Activated gamma-delta T cell treated with Interleukin-2 at 50 U/mL for 16 hours (primary cell): ENCODE data around the gene IP6K3.

Experiments
- DNase-seq: peaks from one replicate; pipeline ENCODE4 v3.0.0-alpha.2; 2020

The IP6K3 gene

GRCh38 chr6:33702345-33702977 lies 44.2 kb downstream of the IP6K3 start:
- no peak for DNase-seq

- peak; percentile 66 for DNase-seq
Measured at GRCh38 chr6:33700391-33701050, 46.2 kb downstream of the IP6K3 start.

- no peak for DNase-seq
Measured at GRCh38 chr6:33699739-33700138, 47.0 kb downstream of the IP6K3 start.

GRCh38 chr6:33699131-33699530 lies 47.6 kb downstream of the IP6K3 start:
- DNase-seq = no peak

- DNase-seq = no peak
Measured at GRCh38 chr6:33698494-33698893, 48.2 kb downstream of the IP6K3 start.

DNA sequence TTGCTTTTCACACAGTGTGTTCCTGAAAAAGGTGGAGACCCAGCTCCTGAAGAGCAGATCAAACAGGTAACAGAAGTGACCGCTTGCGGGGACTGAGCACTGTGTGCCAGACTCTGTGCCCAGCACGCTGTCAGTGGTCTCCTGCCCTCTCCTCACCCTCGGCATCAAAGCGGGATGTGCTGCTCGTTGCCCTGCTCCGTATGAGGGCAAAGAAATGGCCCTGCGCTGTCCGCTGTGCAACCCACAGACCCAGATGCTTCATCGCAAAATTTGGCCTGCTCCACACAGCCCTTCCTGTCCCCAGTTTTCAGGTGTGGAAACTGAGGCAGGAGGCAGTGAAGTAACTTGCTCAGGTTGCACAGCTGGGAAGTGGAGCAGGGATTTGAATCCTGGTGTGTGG lies 48.9 kb downstream of the IP6K3 start:
- DNase-seq = no peak

GRCh38 chr6:33696548-33697518 lies 49.9 kb downstream of the IP6K3 start:
- DNase-seq = peak; percentile 34

DNA sequence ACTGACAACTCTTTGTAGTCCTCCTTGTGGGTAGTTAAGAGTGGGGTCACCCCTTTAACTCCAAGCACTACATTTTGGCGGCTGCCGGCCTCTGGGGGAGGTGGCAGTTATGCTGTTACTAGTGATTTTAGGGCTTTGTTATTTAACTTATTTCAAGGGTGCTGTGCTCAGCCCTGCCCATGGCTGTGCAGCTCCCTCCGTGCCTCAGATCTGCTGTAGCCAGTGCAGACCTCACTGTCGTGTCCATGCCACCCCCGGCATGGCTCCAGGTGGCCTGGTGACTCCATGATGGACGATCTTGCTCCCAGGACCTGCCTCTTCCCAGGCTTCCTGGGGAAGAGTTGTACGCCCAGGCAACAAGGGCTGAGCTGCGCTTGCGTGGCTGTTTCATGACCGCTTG lies 50.6 kb downstream of the IP6K3 start:
- DNase-seq = no peak

DNA sequence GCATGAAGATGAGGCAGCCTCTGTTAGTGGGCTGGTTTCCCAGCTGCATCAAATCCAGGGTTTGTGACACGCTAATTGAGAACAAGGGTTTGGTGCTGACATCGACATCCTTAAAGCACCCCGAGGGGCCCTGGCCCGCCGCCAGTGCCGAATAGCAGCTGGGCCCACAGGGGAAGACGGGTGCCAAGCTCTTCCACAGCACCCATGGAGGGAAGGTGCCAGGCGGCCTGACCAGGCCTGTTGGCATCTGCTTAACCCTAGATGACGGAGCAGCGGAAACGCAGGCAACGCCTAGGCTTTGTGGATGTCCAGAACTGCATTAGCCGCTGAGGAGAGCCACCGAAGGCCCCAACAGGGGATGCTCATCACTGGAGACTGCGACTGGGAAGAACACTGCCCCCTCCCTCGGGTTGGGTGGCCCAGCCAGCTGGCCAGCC lies 51.2 kb downstream of the IP6K3 start:
- DNase-seq = no peak

- no peak for DNase-seq
Measured at GRCh38 chr6:33694977-33695376, 51.7 kb downstream of the IP6K3 start.

DNA sequence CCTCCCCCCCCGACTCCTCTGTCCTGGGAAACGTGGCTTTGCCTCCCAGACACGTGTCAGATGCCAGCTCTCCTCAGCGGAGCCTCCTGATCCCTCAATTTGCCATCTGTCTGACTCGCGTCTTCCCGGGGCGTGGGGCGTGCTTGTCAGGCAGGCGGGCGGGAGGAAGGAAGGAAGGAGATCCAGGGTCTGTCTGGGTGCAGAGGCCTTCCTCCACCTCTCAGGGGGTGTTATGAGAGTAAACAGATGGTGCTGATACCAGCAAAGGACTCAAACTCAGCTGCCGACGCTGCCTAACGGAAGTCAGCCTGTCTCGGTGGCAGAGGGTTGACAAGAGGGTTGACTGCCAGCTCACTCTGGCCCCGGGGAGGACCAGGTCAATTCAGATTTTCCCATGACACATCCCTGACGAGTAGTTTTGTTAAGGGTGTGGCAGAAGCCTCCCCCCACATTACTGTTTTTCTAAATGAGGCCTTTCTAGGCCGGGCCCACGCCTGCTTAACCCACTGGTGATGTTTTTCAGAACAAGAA lies 52.2 kb downstream of the IP6K3 start:
- peak; percentile 64 for DNase-seq

DNA sequence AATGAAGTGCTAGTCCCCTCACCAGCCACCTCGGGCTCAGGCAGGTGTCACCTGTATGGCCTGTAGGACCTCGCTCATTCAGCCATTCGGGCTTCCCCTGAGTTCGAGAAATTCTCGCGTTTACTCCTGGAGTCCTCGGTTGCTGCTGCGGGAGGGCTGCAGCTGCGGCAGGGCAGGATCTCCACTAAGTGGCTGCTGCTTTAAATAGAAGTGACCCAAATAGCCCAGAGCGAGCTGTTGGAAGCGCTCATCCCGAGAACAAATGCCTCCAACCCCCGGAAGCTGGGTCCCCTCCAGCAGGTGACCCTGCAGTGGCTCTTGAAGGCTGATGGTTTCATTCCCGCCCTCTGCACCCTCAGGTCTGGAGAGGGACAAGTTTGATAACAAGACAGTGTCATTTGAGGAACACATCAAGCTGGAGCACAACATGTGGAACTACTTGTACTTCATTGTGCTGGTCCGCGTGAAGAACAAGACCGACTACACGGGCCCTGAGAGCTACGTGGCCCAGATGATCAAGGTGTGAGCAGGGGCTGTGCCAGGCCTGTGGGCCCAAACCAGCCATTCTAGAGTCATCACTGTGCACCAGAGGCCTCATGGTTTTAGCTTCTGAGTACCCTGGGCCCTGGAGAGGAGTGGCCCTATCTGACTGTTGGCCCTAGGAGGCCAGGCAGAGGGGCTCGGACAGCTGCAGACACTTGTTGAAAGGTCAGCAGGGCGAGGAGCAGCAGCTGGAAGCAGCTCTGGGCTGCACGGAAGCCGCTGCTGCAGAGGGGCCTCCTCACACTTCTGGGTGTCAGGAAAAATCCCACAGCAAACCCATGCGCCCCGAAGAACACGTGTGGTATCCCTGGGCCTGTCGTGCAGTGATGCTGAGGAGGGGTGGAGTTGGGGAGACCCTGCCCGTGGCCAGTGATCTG lies 53.3 kb downstream of the IP6K3 start:
- no peak for DNase-seq

- DNase-seq = peak; percentile 66
Measured at GRCh38 chr6:33692760-33693158, 53.9 kb downstream of the IP6K3 start.

- DNase-seq = no peak
Measured at GRCh38 chr6:33692078-33692759, 54.5 kb downstream of the IP6K3 start.

- no peak for DNase-seq
Measured at GRCh38 chr6:33691456-33692077, 55.1 kb downstream of the IP6K3 start.

DNA sequence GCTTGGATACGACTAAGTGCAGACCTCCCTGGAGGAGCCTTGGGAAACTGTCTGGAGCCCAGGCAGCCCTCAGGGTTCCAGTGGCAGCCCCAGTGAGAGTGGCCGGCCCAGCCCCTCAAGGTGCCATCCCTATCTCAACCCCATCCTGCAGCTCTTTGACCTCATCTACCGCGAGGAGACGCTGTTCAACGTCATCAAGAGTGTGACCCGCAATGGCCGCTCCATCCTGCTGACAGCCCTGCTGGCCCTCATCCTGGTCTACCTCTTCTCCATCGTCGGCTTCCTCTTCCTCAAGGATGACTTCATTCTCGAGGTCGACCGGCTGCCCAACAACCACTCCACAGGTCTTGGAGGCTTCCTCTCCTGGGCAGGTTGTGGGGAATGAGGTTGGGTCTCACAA lies 55.9 kb downstream of the IP6K3 start:
- no peak for DNase-seq

DNA sequence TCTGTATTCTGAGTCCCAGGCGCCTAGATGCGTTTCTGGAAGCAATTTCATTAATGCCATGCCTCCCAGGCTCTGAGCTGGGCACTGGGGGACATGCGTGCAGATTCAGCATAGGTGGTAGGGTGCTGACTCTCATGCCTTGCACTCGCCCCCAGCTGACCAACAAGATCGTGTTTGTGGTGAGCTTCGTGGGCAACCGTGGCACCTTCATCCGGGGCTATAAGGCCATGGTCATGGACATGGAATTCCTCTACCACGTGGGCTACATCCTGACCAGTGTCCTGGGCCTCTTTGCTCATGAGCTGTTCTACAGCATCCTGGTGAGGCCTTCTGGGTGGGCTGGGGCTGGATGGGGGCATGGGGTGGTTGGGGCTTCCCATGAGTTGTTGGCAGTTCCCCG lies 56.8 kb downstream of the IP6K3 start:
- DNase-seq = no peak

GRCh38 chr6:33689148-33689494 lies 57.6 kb downstream of the IP6K3 start:
- no peak for DNase-seq

- no peak for DNase-seq
Measured at GRCh38 chr6:33688451-33689147, 58.1 kb downstream of the IP6K3 start.

GRCh38 chr6:33688006-33688405 lies 58.7 kb downstream of the IP6K3 start:
- DNase-seq = no peak
